Smooth muscle cell (in vitro differentiated cells): ENCODE results near the gene CMTM5. TPM values are rescaled to one million over a fixed set of nuclear protein-coding genes. Genes with fewer than 3 reads are reported as not detected.

Experiments
- DNase-seq: peaks from one replicate; lab custom pipeline; 2025; ENCODE audit not compliant: unreplicated experiment; lab: John Stamatoyannopoulos, UW
- H2AFZ ChIP-seq: fragments of 200-600 bp; sonication (generic); 2 replicates; pipeline ENCODE4 v1.6.0; 2016; ENCODE audit warnings: antibody characterized with exemption, low read depth, mild to moderate bottlenecking
- H3F3A ChIP-seq: fragments of 200-600 bp; sonication (generic); 2 replicates; pipeline ENCODE4 v1.6.0; 2017; ENCODE audit warnings: antibody characterized with exemption, low read depth
- H3K27ac ChIP-seq: fragments of 200-600 bp; sonication (generic); 2 replicates; pipeline ENCODE4 v1.5.1; 2016; ENCODE audit warnings: low read depth, mild to moderate bottlenecking
- H3K27me3 ChIP-seq: fragments of 200-600 bp; sonication (generic); 2 replicates; pipeline ENCODE4 v1.6.1; 2016; ENCODE audit warnings: low read depth, mild to moderate bottlenecking
- H3K36me3 ChIP-seq: fragments of 200-600 bp; sonication (generic); 2 replicates; pipeline ENCODE4 v1.5.1; 2016; ENCODE audit warnings: low read depth
- H3K4me1 ChIP-seq: fragments of 200-600 bp; sonication (generic); 2 replicates; pipeline ENCODE4 v1.5.1; 2016; ENCODE audit warnings: low read depth
- H3K4me2 ChIP-seq: fragments of 200-600 bp; sonication (generic); 2 replicates; pipeline ENCODE4 v1.6.0; 2016; ENCODE audit warnings: mild to moderate bottlenecking
- H3K4me3 ChIP-seq: fragments of 200-600 bp; sonication (generic); 2 replicates; pipeline ENCODE4 v1.5.1; 2016; ENCODE audit warnings: mild to moderate bottlenecking
- H3K79me2 ChIP-seq: fragments of 200-600 bp; sonication (generic); 2 replicates; pipeline ENCODE4 v1.6.0; 2016; ENCODE audit warnings: low read depth, mild to moderate bottlenecking
- H3K9ac ChIP-seq: fragments of 200-600 bp; sonication (generic); 2 replicates; pipeline ENCODE4 v1.6.0; 2016; ENCODE audit warnings: low read depth
- H3K9me3 ChIP-seq: fragments of 200-600 bp; sonication (generic); replicated peaks from 2 replicates; pipeline ENCODE4 v1.5.1; 2016; ENCODE audit warnings: low read depth
- H4K20me1 ChIP-seq: fragments of 200-600 bp; sonication (generic); 2 replicates; pipeline ENCODE4 v1.6.0; 2016; ENCODE audit warnings: low read depth
- WGBS: methylation state at CpG from one replicate; pipeline ENCODE4 v1.1.7; 2016; ENCODE audit warnings: low lambda C conversion rate; 5-methylcytosine and 5-hydroxymethylcytosine counted together
- polyA plus RNA-seq: library from polyadenylated mRNA; unstranded; fragments of >200 nt; fragmentation: Nextera tagmentation; extraction: Ambion mirVana; gene quantifications from 2 replicates; pipeline ENCODE4 v1.2.1, GENCODE V29; 2016
- total RNA-seq: library from RNA; depleted of rRNA; stranded (reverse); fragments of >200 nt; gene quantifications from 2 replicates; pipeline ENCODE4 v1.2.3, GENCODE V29; 2014
- TF ChIP-seq, protein P1 (sequence below): fragments of 200-600 bp; sonication (generic); IDR thresholded peaks from 2 replicates; pipeline ENCODE4 v1.5.1; 2017; ENCODE audit warnings: borderline replicate concordance, mild to moderate bottlenecking, antibody characterized with exemption; ENCODE audit not compliant: insufficient read depth, poor library complexity, severe bottlenecking

CMTM5 gene
- total and polyA plus RNA-seq, 2 experiments from 2014 or later, result 0.59 TPM; not detected in 1

DNA sequence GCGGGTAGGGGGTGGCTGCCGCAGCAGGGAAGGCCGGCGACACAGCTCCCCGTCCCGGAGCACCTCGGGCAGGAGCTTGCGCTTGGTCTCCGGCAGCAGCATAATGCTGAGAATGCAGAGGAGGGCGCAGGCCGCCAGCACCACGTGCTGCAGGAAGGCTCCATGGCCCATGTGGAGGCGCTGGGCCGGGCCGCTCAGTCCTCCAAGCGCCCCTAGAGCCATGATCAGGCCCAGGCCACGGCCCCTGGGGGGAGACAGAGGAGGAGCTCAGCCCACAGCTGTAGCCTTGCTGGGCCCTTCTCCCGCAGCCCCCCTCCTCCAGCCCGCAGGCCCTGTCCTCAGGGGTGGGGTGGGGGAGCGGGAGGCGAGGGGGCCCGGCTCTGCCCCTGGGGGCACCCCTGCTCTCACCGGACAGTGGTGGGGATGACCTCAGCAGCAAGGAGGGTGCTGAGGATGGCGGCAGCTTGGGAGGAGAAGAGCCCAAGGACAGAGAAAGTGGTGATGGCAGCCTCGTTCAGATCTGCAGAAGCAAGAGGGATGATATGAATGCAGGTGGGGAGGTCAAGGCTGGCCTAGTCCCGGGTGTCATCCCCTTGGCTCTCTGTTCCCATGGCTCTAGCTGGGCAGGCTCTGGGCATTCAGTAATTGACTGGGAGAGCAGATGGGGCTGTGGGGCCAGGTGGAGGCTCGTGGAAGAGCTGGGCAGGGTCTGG, 30.0 kb upstream of the CMTM5 start:
- Histone ChIP-seq H3K36me3 (no peaks in the 10 kb centered on the region), H4K20me1 (peaks cover 6% of the 10 kb centered on the region), H3K9me3 (no peaks in the 10 kb centered on the region), H3K4me2 (no peak overlapping the region), H3K27me3 (no peaks in the 10 kb centered on the region), H2AFZ (no peak overlapping the region), H3K4me1 (no peaks in the 10 kb centered on the region), H3K4me3 (no peak overlapping the region), H3F3A (no peaks in the 10 kb centered on the region), H3K27ac (no peak overlapping the region), H3K79me2 (no peaks in the 10 kb centered on the region), H3K9ac (no peak overlapping the region)
- DNase-seq, result no peak
- TF ChIP-seq, protein P1, sequence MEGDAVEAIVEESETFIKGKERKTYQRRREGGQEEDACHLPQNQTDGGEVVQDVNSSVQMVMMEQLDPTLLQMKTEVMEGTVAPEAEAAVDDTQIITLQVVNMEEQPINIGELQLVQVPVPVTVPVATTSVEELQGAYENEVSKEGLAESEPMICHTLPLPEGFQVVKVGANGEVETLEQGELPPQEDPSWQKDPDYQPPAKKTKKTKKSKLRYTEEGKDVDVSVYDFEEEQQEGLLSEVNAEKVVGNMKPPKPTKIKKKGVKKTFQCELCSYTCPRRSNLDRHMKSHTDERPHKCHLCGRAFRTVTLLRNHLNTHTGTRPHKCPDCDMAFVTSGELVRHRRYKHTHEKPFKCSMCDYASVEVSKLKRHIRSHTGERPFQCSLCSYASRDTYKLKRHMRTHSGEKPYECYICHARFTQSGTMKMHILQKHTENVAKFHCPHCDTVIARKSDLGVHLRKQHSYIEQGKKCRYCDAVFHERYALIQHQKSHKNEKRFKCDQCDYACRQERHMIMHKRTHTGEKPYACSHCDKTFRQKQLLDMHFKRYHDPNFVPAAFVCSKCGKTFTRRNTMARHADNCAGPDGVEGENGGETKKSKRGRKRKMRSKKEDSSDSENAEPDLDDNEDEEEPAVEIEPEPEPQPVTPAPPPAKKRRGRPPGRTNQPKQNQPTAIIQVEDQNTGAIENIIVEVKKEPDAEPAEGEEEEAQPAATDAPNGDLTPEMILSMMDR, result no peak
- WGBS, result 90% methylated on average over 26 of the region's 27 CpGs

DNA sequence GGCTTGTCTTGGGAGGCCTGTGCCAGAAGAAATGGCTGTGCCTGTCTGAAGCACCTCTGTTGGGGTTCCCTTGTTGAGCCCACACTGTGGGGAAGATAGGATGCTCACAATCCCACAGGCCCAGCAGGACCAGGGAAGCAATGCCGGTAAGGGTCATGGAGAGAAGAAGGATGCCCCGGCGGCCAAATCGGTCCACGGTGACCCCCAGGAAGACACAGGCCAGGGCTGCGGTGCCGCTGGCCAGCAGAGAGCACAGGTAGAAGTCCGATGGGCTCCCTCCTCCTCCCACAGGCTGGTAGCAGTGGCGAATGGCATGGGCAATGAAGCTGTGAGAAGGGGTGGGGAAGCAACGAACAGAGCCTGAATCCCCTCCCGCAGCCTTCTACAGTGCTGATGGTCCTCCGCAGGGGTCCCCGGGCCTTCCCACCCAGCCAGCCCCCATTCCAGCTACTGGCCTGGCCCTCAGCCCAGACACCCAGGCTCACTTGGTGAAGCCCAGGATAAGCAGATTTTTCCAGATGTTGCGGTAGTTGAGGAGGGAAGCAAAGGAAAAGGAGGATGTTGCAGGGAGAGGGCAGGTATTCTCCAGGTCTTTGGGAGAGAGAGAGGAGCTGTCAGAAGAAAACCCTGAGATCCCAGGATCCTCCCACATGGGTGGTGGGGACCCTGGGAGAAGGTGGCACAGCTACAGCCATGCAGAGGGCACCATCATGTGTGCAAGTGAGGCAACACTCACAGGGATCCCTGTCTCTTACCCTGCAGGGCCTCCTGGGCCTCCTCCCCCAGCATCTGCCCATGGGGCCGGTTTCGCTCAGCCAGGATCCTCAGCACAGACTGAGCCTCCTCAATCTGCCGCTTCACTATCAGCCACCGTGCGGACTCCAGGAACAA, 29.2 kb upstream of the CMTM5 start:
- H3K4me1 ChIP-seq, result no peaks in the 10 kb centered on the region
- peaks cover 6% of the 10 kb centered on the region for H4K20me1 ChIP-seq
- H2AFZ ChIP-seq, result no peak overlapping the region
- H3K9ac ChIP-seq, result no peak overlapping the region
- DNase-seq, result no peak
- no peaks in the 10 kb centered on the region for H3K36me3 ChIP-seq
- WGBS, result 95% methylated on average over 19 of the region's 19 CpGs
- H3K4me3 ChIP-seq, result no peak overlapping the region
- H3K79me2 ChIP-seq, result no peaks in the 10 kb centered on the region
- H3K4me2 ChIP-seq, result no peak overlapping the region
- H3F3A ChIP-seq, result no peaks in the 10 kb centered on the region
- no peaks in the 10 kb centered on the region for H3K9me3 ChIP-seq
- H3K27me3 ChIP-seq, result no peaks in the 10 kb centered on the region
- TF ChIP-seq, protein P1, result no peak
- no peak overlapping the region for H3K27ac ChIP-seq

DNA sequence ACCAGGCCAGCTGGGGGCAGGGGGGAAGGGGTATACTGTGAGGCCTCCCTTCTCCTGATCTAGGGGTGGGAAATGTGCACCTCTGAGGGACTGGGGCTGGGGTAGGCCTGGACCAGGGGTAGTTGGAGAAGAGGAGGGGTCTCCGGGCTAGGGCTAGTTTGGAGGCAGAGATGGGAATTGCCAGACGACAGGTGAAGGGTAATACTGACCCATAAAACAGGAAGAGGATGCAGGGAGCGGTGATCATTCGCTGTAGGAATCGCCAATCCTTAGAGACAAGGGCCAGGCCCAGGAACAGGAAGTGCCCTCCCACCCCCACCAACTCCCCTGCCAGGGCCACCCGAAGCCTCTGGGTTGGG, 28.6 kb upstream of the CMTM5 start:
- Histone ChIP-seq H3K79me2 (no peaks in the 10 kb centered on the region), H3K4me2 (no peak overlapping the region), H3K4me3 (no peak overlapping the region), H3K27me3 (no peaks in the 10 kb centered on the region), H2AFZ (no peak overlapping the region), H3K36me3 (no peaks in the 10 kb centered on the region), H3K9ac (no peak overlapping the region), H3K4me1 (peaks cover 4% of the 10 kb centered on the region), H3K9me3 (no peaks in the 10 kb centered on the region), H3K27ac (no peak overlapping the region), H3F3A (peaks cover 3% of the 10 kb centered on the region), H4K20me1 (peaks cover 6% of the 10 kb centered on the region)
- no peak for DNase-seq
- TF ChIP-seq, protein P1, result no peak
- 100% methylated on average over 5 of the region's 6 CpGs for WGBS
